GM21528 (cell line): ENCODE results near the gene WFDC5.

Experiments
- ATAC-seq: cut with Tn5 transposase; IDR thresholded peaks from one replicate; pipeline ENCODE4 v1.9.1; 2021; ENCODE audit warnings: mild to moderate bottlenecking, moderate library complexity; ENCODE audit not compliant: unreplicated experiment, low FRiP score

Gene WFDC5

DNA sequence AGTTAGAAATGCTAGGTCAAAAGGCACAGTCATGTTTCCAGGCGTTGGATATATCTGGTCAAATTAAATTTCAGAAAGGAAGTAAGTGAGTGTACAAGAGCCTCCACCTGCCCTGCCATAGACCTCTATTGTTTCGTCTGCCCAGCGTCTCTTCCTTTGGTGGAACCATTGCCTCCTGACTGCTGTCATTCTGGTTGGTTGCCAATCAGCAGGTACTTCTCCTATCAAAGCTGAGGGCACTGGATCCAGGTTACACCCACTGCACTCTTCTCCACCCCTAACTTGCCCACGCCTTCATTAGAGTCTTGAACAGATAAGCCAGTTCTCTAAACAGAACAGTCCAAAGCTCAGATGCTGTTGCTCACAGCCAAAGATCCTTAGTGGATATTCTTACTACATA, 2.6 kb upstream of the WFDC5 start:
- no peak for ATAC-seq

DNA sequence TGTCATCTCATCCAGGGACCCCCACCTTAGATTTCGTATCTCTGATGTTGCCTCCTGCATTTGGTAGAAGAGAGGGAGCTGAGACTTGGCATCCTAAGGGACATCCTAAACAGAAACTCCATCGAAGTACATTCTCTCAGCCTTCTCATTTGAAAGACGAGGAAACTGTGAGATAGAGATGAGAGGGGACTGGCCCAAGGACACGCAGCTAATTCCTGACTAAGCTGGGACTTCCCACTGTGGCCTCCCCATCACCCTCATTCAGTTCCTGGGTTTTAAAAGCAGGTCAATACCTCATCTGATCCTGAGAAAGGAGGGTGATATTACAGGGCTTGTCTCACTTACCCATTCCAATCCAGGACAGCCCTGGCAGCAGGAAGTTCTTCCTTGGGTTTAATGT, 855 bp upstream of the WFDC5 start:
- no peak for ATAC-seq

- ATAC-seq: no peak
Measured at GRCh38 chr20:45115386-45115774, 406 bp upstream of the WFDC5 start.

DNA sequence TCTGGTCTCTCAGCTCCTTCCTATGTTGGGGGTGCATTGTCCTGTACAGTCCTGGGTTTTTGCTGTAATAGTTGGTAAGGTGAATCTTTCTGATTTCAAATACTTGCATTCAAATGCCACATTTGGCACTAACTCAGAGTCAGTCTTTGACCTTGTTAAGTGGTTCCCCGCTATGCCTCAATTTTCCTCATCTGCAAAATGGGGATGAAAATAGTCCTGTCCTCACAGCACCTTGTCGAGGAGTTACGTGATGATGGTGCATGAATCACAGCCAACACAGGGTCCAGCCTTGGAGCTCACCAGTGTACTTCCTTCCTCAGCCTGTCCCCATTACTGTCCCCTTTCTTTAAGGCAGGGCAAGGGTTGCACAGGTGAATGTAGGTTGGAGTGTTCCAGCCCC, 1.1 kb downstream of the WFDC5 start:
- no peak for ATAC-seq

- ATAC-seq: no peak
Measured at GRCh38 chr20:45112754-45113153, 2.2 kb downstream of the WFDC5 start.

GRCh38 chr20:45111799-45112471, 3.0 kb downstream of the WFDC5 start:
- no peak for ATAC-seq

GRCh38 chr20:45111285-45111684, 3.7 kb downstream of the WFDC5 start:
- ATAC-seq: no peak

DNA sequence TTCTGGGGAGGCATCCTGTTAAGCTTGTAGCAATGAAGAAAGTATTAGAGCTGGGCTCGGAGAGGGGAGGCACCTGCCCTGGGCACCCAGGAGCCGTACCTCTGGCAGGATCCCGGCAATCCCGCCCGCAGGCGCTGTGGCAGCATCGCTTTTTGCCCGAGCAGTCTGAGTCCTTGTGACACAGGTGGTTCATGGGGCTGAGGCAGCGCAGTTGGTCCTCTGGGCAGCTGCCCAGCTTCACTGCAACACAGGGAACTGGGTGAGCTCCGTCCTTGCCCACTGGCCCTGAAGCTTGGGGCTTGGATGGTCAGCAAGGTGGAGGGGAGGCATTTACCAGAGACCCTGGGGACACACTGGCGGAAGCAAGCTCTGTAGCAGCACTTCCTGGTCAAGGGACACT, 4.7 kb downstream of the WFDC5 start:
- no peak for ATAC-seq

- no peak for ATAC-seq
Measured at GRCh38 chr20:45109634-45110033, 5.3 kb downstream of the WFDC5 start.

DNA sequence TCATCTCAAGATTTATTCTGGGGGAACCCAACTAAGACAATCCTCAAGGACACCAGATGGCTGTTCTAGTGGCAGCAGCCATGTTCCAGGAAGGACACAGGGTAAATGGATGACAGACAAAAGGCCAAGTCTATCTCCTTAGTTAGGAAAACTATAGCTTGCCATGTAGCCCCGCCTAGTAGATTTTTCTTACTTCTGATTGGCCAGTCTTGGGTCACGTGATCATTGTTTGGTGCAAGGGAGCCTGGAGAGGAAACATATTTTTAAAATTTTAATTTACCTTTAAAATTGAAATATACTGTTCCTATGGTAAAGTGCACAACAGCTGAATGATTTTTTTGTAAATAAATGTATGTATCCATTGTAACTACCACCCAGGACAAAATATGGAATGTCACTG, 9.7 kb downstream of the WFDC5 start:
- ATAC-seq: no peak

DNA sequence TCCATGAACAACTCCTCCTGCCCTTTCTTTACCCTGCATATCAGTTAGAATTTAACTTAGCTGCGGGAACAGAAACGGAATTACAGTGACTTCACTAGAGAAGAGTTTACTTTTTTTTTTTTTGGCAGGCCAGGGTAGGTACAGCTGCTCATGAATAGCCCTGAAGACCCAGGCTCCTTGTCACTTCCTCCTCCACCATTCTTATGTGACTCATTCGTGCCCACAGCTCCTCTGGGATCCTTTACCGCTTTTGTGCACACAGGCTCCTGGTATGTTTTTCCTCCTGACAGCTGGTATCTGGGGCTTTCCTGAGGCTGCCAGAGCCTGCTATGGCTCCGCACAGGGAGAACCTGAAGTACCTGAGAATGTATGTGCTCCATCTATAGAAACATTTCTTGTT, 10.2 kb downstream of the WFDC5 start:
- no peak for ATAC-seq

- ATAC-seq: no peak
Measured at GRCh38 chr20:45103072-45103471, 11.9 kb downstream of the WFDC5 start.

- ATAC-seq: no peak
Measured at GRCh38 chr20:45101333-45101850, 13.6 kb downstream of the WFDC5 start.

GRCh38 chr20:45100563-45101245, 14.3 kb downstream of the WFDC5 start, which contains the start of gene KCNS1:
TSS of gene KCNS1 (minus strand) at chr20:45101127. CDS start at chr20:45099236, 1,891 bp downstream.
- no peak for ATAC-seq

GRCh38 chr20:45098103-45098773, 16.7 kb downstream of the WFDC5 start:
- no peak for ATAC-seq

GRCh38 chr20:45097485-45098102, 17.4 kb downstream of the WFDC5 start:
- no peak for ATAC-seq

- no peak for ATAC-seq
Measured at GRCh38 chr20:45096781-45097180, 18.2 kb downstream of the WFDC5 start.

- ATAC-seq: no peak
Measured at GRCh38 chr20:45095805-45096238, 19.2 kb downstream of the WFDC5 start.

- ATAC-seq: no peak
Measured at GRCh38 chr20:45094864-45095574, 20.0 kb downstream of the WFDC5 start.

GRCh38 chr20:45094201-45094600, 20.8 kb downstream of the WFDC5 start:
- no peak for ATAC-seq
